ENCODE results near the gene CAMK2A.

Gene CAMK2A

DNA sequence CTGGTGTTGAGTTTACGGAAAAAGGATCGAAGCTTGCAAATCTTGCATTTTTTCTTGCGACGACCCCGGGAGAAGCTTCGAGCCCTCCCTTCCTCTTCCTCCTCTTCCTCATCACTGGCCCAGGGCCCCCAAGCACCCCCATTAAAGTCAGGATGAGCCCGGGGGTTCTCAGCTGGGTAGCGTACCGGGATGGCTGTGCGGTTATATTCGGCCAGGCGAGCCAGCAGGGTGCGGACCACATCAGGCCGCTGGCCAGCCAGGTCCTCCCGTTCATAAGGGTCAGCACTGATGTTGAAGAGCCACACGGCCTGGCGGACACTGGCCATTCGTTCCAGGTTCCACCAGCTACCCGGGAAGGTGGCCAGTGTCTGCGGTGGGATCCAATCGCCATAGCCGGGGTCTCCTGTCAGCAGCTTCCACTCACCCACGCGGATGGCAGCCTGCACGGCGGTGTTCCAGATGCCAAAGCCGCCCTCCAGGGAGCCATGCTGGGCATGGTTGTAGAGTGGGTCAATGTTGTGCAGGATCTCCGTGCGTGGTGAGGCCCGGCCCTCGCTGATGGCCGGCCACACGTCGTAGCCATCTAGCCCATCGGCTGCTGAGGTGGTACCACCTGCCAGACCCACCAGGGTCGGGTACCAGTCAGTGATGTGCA lies 7.8 kb upstream of the CAMK2A start:
- TF ChIP-seq, protein P1, sequence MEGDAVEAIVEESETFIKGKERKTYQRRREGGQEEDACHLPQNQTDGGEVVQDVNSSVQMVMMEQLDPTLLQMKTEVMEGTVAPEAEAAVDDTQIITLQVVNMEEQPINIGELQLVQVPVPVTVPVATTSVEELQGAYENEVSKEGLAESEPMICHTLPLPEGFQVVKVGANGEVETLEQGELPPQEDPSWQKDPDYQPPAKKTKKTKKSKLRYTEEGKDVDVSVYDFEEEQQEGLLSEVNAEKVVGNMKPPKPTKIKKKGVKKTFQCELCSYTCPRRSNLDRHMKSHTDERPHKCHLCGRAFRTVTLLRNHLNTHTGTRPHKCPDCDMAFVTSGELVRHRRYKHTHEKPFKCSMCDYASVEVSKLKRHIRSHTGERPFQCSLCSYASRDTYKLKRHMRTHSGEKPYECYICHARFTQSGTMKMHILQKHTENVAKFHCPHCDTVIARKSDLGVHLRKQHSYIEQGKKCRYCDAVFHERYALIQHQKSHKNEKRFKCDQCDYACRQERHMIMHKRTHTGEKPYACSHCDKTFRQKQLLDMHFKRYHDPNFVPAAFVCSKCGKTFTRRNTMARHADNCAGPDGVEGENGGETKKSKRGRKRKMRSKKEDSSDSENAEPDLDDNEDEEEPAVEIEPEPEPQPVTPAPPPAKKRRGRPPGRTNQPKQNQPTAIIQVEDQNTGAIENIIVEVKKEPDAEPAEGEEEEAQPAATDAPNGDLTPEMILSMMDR (IDR thresholded peaks at IDR 0.05), result no peak
- Histone ChIP-seq H3K4me3 (no peak overlapping the region), H3K27ac (no peak overlapping the region)
- no peak for DNase-seq (ENCODE audit: low spot score)

DNA sequence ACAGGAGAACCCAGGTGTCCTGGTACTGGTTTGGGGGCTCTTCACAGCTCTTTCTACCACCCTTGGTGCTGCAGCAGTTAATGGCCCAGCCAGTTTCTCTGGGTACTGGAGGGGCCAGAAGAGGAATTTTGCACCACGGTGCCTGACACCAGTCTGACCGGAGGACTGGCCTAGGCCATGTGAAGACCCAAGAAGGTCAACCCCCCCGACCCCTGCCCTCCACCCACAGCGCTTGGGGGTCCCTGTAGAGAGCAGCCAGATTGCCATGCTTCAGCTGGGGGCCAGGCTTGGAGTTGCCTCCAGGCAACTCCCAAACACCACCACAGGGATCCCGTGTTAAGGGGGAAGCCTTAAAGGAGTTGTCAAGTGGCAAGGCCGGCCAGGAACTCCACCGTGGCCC lies 6.9 kb upstream of the CAMK2A start:
- TF ChIP-seq, protein P1 (IDR thresholded peaks at IDR 0.05), result no peak
- H3K27ac ChIP-seq, result no peak overlapping the region
- DNase-seq (ENCODE audit: low spot score), result no peak
- no peak overlapping the region for H3K4me3 ChIP-seq

DNA sequence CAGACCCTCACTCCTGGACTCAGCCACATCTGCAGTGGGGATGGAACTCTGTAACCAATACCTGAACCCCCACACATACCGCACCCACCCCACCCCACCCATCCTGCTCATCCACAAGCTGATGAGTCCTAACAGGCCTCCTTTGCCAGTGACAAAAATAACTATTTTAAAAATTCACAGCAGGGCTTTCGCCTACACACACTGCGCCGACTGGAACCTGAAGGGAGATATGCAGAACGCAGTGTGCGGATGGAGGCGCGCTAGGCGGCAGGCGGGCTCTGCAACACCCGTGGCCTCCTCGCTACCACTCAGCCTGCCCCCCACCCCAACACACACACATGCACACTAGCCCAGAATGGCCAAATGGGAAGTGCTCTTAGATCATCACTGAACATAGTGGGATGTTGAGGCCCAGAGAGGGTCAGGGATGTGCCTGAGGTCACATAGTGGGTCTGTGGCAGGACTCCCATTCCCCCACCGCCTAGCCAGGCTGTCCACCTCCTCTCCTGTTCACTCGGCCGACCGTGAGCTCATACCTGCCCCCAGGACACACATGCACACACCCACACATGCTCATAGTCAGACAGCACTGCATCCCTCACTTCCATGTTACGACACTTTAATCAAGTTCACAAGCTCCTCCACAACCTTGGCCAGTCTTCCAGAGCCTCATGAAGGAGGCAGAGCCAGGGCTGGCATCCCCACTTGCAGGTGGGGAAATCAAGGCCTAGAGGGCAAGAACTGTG lies 6.3 kb upstream of the CAMK2A start:
- DNase-seq (ENCODE audit: low spot score), result no peak
- Histone ChIP-seq H3K4me3 (no peak overlapping the region), H3K27ac (no peak overlapping the region)
- TF ChIP-seq, protein P1 (IDR thresholded peaks at IDR 0.05), result no peak

DNA sequence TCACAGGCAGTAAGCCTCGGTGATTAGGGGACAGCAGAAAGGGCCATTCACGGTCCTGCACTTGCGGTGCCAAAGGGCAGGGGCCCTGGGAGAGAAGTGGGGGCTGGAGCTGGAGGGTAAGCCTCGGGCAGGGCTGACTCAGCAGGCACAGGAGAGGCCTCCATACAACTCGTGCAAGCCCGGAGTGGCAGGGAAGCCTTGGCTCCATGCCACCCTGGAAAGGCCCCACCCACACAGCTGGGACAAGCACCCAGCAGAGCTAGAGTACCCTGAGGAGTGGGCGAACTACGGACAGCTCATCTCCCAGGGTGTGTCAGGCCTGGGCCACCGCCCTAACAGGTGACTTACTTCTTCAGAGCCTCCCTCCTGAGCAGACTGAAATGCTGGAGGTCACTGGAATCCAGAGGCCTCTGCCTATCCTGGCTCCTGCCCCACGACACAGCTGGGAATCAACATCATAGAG lies 5.6 kb upstream of the CAMK2A start:
- TF ChIP-seq, protein P1 (IDR thresholded peaks at IDR 0.05), result no peak
- H3K27ac ChIP-seq, result no peak overlapping the region
- H3K4me3 ChIP-seq, result no peak overlapping the region
- DNase-seq (ENCODE audit: low spot score), result no peak

DNA sequence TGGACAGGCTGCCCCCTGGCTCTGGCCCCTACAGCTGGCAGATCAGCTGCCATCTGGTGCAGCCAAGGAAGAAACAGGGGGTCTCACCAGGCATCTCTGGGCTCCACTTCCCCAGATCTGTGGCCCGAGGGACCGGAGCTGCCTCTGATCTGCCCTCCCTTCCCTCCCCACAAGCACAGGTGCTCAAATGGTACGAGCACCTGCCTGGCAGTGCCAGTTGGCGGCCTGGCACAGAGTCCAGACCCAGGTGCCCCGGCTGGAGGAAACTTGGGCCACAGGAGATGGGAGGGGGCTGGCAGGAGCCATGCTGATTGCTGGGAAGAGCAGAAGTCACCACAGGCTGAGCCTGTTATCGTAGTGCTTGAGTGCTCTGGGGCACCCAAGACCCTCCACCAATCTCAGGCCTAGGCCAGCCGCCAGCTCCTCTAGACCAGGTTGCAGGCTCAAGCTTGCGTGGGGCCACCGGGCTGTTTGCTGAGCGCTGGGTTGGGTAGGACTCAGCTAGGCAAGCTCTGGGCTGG lies 5.0 kb upstream of the CAMK2A start:
- TF ChIP-seq, protein P1 (IDR thresholded peaks at IDR 0.05), result no peak
- DNase-seq (ENCODE audit: low spot score), result no peak
- Histone ChIP-seq H3K27ac (no peak overlapping the region), H3K4me3 (no peak overlapping the region)

DNA sequence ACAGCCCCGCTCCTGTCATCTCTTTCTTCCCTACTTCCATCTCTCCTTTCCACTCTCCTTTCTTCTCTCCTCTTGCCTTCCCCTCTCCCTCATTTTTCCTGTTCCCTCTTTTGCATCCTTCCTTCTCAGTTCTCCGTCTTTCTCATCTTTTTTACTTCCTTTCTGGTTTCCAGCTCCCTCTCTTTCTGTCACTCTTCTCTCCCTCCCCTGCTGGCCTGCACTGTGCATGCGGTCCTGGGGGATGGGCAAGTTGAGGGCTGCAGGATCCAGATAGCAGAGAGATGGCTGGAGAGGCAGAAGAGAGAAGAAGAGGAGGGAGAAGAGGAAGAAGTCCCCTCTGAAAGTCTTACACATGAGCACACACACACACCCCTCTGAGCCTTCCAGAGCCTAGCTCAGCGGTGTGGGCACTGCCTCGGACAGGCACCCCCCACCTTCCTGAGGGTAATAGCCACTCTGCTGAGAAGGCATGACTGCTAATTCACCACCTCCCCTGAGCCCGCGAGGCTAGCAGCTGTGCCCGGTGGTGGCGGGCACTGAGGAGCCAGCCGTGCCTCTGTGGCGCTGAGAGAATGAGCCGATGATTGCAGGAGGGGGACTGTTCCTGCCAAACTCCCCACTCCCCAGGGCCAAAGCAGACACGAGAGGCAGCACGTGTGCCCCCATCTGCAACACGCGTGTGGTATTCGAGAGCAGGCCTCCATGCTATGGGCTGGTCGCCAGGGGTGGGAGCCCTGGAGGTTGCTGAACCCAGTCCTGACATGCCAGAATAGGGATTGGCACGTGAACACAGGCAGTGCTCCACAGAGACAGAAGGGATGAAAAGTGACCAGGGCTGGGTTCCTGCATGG lies 3.7 kb upstream of the CAMK2A start:
- Histone ChIP-seq H3K4me3 (no peak overlapping the region), H3K27ac (no peak overlapping the region)
- TF ChIP-seq, protein P1 (IDR thresholded peaks at IDR 0.05), result no peak
- no peak for DNase-seq (ENCODE audit: low spot score)
